NCI-H69 (cell line): ENCODE results near the gene ANAPC16.
"Not testable (repeated sequence)": the region's sequence is repeated elsewhere in the genome, so short reads cannot be mapped to it uniquely, and the experiment has no call there.

Source experiments
- DNase-seq: peaks from one replicate; lab custom pipeline; 2025; lab: John Stamatoyannopoulos, UW

Gene ANAPC16

DNA sequence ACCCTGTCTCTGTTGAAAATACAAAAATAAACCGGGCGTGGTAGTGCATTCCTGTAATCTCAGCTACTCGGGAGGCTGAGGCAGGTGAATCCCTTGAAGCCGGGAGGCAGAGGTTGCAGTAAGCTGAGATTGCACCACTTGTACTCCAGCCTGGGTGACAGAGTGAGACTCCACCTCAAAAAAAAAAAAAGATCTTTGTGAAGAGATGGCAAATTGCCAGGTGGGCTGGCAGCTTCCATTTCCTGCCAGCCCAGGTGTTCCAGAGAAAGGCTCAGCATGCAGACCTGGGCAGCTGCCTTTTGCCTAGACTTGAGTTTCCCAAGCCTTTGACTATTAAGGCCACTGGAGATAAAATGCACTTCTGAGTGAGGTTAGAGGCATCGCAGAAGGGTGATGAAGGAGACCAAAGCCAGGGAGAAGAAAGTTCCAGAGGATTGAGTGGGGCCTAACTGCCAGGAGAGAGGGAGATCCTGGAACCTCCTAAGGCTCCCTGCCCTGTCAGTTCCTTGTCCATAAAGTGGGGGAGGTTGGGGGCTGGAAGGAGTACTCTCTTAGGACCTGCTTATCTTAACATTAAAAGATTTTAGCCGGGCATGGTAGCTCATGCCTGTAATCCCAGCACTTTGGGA, 47.9 kb downstream of the ANAPC16 start:
- DNase-seq = peak; percentile 95

DNA sequence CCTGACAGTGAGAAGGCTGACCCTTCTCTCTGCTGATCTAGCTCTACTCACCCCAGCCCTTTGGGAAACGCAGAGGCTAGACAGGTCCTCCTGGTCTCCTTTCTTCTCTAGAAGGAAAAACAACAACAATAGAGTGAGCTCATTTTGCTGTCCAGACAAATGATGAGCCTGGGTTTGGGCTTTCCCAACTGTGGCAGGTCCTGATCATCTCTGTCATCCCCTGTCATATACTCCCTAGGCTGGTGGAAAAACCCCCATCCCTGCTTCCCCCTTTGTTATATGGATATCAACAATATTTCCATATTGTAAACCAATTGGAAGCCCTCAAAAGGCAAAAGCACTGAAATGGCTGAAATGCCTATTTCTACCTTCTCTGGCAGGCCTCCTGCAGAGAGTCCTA, 48.7 kb downstream of the ANAPC16 start:
- no peak for DNase-seq

DNA sequence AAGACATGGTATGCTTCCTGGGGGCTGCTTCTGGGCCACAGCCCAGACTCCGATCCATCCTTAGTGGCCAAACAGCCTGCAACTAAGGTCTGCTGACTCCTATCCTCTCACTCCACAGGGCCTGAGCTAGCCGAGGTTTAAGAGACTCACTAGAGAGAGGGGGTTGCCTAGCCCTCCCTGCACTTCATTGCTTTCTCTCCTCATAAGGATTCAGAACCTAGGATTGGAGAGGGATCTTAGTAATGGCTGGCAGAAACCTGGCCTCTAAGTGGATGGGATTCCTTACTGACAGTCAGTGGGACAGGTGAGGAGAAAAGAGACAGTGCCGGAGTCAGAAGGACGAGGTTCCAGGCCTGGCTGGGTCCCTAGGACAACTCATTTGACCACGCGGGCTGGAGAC, 49.7 kb downstream of the ANAPC16 start:
- DNase-seq = no peak

DNA sequence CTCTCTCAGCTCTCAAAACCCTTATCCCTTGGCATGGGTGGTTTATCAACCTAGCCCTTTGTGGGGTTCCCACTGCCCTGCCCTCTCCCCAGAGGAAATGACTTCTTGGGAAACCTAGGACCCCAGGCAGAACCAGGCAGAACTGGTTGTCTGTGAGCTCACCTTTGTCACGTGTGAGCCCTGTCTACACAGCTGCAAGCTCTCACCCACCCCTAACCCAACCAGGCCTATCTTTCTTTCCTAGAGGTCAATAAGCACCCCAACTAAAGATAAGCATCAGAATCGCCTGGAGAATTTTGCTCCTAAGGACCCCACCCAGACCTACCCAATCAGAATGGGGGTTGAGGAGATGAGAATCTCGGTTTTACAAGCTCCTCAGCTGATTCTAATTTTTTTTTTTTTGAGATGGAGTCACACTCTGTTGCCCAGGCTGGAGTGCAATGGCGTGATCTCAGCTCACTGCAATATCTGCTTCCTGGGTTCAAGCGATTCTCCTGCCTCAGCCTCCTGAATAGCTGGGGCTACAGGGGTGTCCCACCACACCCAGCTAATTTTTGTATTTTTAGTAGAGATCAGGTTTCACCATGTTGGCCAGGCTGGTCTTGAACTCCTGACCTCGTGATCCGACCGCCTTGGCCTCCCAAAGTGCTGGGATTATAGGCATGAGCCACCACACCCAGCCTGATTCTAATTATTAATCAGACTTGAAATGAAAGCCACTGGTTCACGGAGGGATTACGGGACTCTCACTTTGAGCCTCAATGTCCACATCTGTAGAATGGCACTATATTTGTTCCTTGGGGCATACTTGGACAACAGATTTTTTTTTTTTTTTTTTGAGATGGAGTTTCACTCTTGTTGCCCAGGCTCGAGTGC, 50.4 kb downstream of the ANAPC16 start:
- no peak for DNase-seq

DNA sequence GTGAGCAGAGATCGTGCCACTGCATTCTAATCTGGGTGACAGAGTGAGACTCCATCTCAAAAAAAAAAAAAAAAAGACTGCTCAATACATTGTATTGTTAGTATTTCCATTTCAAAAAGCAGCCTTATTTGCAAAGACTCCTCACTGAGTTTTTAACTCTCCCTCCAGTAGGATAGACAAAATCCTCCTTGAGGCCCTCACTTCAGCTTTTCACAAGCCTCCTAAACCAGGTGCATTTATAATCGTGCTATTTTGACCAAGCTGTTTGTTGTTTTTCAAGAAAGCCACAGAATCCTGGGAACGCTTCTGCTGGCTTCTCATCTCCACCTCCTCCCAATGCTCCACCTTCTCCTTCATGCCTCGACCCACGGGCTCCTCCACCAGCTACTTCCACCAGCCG, 51.6 kb downstream of the ANAPC16 start:
- no peak for DNase-seq

DNA sequence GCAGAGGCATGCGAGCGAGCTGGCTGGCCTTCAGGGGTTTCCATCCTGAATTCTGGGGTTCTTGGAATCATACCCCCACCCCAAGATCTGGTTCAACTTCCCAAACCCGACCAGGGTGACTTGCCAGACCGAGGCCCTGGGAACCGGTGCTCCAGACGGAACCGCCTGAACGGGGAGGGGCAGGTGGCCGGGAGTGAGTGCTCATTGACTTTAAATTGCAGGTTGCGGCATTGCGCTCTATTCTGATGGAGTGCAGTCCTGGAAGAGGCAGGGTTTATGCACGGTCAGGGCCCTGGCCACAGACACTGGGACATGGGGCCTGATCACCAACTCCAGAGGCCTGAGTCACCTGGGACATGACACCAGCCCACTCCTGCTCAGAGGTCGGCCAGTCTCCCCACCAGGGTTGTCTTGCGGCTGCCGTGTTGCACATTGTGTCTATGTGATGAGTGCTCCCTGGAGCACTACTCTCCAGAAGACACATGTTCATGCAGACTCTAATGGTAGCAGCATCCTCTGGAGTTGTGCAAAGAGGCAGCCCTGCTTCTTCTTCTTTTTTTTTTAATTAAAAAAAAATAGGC, 52.1 kb downstream of the ANAPC16 start:
- no peak for DNase-seq

DNA sequence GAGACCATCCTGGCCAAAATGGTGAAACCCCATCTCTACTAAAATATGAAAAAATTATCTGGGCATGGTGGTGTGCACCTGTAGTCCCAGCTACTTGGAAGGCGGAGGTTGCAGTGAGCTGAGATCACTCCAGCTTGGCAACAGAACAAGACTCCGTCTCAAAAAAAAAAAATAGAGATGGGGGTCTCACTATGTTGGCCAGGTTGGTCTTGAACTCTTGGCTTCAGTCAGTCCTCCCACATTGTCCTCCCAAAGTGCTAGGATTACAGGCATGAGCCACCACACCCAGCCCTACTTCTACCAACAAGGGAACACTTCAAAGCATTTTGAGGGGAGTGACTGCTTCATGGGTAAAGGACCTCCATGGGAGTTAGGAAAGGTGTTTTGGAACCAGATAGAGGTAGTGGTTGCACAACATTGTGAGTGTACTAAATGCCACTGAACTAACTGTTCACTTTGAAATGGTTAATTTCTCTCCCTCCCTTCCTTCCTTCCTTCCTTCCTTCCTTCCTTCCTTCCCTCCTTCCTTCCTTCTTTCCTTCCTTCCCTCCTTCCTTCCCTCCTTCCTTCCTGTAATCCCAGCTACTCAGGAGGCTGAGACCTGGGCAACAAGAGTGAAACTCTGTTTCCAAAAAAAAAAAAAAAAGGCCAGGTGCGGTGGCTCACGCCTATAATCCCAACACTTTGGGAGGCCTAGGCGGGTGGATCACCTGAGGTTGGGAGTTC, 52.8 kb downstream of the ANAPC16 start:
- DNase-seq = not testable (repeated sequence)

DNA sequence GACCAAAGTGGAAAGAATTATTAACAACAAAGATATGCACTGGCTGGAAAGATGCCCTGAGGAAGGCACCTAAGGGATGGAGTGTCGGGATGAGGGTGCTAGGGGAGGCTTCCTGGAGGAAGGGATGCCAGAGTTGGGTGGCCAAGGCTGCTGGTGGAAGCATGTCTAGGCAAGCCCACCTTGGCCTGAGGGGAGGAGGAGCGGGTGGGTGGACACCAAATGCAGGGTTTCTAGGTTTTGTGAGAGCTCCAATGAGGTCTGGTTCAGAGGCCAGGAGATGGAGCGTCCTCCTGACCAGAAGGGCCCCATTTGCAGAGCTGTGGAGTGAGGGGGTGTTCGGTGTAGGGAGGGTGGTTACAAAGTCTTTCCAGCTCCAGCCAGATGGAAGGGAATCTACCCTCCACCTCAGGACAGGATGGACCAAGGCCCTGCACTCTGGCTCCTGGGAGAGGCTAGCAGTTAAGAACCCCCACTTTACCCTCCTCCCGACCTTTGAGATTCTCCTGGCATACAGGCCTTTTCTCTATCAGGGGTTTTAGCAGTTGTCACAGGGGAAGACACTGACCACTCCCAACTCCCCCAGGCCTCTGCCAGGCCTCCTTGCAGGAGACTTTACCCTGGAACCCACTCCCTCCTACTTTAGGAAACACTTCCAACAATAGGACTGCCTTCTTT, 54.9 kb downstream of the ANAPC16 start:
- no peak for DNase-seq

DNA sequence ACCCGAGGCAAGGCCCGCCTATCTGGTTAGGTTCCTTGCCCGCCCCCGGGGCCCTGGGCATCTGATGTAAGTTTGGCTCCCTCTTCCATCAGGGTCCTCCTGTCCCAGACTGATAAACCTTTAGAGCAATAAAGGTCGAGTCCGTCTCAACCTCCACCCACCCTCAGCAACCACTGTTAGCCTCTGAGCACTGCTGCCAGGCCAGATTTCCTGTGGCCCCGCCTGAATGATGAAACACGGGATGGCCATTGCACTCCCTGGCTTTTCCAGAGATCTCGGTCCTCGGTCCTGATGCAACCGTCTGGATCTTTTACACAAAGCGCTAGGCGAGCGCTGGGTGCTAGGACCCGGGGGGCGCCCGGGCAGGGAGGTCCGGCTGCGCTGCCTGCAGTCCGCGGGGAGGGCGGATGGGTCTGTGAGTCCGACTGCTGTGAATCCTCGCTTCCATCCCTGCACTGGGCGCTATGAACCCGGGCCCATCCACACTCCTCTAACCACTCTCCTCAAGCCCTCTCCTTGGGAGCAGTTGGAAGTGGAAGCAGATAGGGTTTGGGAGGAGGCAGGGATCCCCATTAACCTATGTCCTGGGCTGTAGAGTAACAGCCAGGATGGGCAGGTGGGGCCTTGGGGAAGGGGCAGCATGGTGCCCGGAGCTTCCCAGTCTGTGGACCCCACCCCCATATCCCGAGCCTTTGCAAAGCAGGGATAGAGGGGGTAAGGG, 57.0 kb downstream of the ANAPC16 start:
- DNase-seq = peak; percentile 93

DNA sequence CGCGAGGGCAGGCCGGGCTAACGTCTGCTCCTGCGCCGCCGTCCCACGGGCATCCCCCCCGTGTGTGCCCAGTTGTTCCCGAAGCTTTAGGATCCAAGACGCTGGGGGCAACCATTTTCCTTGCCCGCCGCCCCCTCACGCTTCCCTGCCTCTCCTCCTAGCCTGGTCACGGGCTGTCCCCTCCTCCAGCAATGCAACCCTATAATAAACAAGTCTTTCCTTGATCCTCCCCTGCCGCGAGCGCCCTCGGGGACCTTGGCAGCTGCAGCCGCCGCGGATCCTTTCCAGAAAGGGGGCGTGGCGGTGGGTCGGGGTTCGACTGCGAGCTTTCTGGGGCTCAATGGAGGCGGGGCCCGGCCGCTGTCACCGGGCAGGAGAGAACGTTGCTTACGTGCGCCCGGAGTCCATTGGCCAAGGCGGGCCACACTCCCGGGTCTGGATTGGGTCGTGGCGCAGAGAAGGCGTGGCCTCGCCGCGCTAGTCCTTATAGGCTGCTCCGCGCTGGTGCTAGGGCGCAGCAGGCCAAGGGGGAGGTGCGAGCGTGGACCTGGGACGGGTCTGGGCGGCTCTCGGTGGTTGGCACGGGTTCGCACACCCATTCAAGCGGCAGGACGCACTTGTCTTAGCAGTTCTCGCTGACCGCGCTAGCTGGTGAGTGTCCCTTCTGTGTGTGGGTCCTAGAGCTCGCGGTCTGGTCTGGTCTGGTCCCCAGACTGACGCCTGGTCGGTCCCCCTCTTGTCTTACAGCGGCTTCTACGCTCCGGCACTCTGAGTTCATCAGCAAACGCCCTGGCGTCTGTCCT, 57.8 kb downstream of the ANAPC16 start, which contains the start of gene DDIT4:
Gene DDIT4, plus strand, starts transcription at position 515 of the 803 bp plus-strand sequence. CDS start 293 bp downstream, outside the sequence.
- DNase-seq = peak; percentile 98

DNA sequence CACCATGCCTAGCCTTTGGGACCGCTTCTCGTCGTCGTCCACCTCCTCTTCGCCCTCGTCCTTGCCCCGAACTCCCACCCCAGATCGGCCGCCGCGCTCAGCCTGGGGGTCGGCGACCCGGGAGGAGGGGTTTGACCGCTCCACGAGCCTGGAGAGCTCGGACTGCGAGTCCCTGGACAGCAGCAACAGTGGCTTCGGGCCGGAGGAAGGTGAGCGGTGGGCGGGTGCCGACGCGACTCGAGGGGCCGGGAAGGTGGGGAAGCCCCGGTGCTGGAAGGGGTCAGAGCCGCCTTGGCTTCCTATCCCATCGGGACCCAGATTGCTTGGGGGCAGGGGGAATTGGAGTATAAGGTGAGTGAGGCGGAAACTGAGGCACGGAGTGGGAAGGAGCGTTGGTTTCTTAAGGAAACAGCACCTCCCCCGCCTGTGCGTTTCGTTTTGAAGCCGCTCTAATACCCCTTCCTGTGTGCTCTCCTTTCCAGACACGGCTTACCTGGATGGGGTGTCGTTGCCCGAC, 58.5 kb downstream of the ANAPC16 start:
- no peak for DNase-seq

DNA sequence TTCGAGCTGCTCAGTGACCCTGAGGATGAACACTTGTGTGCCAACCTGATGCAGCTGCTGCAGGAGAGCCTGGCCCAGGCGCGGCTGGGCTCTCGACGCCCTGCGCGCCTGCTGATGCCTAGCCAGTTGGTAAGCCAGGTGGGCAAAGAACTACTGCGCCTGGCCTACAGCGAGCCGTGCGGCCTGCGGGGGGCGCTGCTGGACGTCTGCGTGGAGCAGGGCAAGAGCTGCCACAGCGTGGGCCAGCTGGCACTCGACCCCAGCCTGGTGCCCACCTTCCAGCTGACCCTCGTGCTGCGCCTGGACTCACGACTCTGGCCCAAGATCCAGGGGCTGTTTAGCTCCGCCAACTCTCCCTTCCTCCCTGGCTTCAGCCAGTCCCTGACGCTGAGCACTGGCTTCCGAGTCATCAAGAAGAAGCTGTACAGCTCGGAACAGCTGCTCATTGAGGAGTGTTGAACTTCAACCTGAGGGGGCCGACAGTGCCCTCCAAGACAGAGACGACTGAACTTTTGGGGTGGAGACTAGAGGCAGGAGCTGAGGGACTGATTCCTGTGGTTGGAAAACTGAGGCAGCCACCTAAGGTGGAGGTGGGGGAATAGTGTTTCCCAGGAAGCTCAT, 59.0 kb downstream of the ANAPC16 start:
- peak; percentile 78 for DNase-seq

DNA sequence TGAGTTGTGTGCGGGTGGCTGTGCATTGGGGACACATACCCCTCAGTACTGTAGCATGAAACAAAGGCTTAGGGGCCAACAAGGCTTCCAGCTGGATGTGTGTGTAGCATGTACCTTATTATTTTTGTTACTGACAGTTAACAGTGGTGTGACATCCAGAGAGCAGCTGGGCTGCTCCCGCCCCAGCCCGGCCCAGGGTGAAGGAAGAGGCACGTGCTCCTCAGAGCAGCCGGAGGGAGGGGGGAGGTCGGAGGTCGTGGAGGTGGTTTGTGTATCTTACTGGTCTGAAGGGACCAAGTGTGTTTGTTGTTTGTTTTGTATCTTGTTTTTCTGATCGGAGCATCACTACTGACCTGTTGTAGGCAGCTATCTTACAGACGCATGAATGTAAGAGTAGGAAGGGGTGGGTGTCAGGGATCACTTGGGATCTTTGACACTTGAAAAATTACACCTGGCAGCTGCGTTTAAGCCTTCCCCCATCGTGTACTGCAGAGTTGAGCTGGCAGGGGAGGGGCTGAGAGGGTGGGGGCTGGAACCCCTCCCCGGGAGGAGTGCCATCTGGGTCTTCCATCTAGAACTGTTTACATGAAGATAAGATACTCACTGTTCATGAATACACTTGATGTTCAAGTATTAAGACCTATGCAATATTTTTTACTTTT, 59.7 kb downstream of the ANAPC16 start:
- peak; percentile 77 for DNase-seq

DNA sequence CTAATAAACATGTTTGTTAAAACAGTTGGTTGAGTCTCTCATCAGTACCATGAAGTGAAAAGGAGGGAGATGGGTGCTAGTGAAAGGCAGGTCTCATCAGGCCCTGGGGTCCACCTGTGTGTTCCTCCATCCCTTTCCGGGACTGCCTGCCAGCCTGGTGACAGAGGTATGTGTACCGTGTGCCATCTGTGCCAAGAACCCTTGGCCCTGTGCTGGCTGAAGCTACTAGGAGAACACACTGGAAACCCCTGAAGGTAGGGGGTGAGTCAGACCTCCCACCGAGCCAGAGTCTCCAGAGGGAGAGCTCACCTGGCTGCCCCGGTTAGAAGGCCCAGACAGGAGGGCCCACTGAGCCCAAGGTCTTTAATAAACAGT, 60.2 kb downstream of the ANAPC16 start:
- DNase-seq = peak; percentile 87

DNA sequence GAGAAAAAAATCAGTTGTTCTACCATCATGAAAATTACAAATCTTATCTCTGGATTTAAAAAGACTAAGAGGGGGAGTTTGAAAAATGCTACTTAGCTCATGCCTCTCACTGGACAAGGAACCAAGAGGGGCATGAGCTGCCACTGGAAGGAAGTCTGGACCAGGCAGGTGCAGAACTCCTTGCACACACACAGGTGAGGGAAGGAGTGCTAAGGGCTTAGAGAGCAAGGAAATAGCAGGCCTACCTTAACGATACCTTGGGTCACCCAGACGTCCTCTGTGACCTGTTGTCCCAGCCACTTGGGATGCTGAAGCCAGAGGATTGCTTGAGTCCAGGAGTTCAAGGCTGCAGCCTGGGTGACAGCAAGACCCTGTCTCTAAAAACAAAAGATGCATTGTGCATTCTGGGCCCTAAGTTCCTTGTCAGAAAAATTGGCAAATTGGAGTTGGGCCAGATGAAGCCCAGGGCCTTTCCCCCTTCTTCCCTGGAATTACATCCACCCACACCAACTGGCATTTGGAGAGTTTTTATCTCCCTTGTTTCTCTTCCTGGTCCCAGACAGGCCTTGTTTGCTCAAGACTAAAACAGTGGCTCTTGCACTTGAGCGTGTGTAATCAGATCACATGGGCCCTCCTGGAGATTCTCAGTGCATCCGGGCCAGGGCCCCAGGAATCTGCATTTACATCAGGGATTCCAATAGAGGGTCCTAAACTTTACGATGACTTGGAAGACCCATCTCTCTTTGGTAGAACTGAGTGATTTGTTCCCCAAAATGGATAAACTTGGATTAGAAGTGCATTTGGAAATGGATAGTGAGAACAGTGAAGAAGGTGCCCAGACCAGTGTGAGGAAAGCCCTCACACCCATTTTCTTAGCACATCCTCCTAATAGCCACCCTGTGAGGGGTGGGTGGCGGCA, 60.9 kb downstream of the ANAPC16 start:
- peak; percentile 78 for DNase-seq

DNA sequence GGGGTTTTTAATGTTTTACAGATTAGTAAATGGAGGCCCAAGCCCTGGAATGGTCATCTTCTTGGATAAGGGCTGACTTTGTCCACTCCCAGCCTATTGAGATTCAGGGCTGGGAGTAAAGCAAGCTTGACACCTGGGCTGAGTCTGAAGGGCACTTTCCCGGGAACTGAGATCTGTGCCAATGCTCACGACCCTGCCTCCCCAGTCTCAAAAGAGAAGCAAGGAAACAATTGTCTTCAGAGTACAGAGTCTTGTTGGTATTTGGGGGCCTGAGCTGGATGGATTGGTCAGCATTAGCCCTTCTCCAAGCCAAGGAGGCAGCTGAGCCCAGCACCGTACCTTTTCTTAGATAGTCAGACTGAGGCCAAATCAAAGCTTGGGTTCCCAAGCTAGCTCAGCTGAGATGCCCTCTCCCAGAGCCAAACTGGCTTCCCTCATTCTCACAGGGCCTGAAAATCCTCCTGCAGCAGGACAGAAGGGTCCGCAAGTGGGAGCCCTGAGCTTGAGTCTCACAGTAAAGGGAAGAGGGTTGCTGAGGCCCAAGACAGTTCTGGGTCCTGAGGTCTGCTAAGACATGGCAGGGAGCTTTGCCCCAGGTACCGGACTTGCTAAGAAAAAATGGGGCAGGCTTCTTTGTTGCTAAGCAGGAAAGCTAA, 61.7 kb downstream of the ANAPC16 start:
- no peak for DNase-seq

DNA sequence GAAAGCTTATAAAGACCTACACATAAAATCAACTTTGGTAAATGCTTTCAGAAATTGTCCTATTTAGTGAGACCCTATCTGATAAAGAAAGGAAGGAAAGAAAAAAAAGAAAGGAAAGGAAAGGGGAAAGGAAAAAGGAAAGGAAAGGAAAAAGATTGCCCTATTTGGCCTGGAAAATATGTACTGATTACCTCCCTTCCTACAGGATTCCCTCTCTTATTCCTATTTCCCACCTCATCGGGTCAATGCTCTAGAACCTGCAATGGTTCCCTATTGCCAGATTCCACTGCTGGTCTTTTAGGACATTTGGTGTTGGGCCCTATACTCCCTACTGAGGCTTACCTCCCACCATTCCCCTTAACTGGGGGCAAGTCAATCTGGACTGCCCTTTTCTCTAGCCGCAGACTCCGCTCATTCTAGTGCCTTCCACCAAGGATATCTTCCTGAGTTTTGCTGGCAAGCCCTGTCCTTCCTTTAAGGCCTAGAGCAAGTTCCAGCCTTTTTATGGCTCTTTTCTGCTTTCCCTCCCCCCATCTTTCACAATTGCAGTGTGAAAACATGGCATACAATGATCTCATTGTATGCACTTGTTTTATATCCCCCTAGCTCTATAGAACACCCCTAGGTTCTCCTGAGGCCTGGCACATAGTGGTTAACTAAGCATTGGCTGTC, 62.3 kb downstream of the ANAPC16 start:
- DNase-seq = peak; percentile 24
